Activated naive CD8-positive, alpha-beta T cell treated with anti-CD3 and anti-CD28 coated beads for 36 hours (primary cell): ENCODE data around the gene NYNRIN. TPM values are rescaled to one million over a fixed set of nuclear protein-coding genes. Genes with fewer than 3 reads are reported as not detected.
"Not testable (repeated sequence)": the region's sequence is repeated elsewhere in the genome, so short reads cannot be mapped to it uniquely, and the experiment has no call there.

Experiments used
- DNase-seq: peaks from one replicate; pipeline ENCODE4 v3.0.0; 2021
- H3K27ac Mint-ChIP-seq: one replicate; pipeline ENCODE4 v1.8.0; 2022; ENCODE audit warnings: mild to moderate bottlenecking, moderate library complexity, mixed read lengths
- H3K27me3 Mint-ChIP-seq: one replicate; pipeline ENCODE4 v1.8.0; 2022; ENCODE audit warnings: mild to moderate bottlenecking, mixed read lengths
- H3K36me3 Mint-ChIP-seq: one replicate; pipeline ENCODE4 v1.8.0; 2021; ENCODE audit warnings: mild to moderate bottlenecking, mixed read lengths
- H3K4me1 Mint-ChIP-seq: one replicate; pipeline ENCODE4 v1.8.0; 2021; ENCODE audit warnings: mixed read lengths
- H3K4me3 Mint-ChIP-seq: one replicate; pipeline ENCODE4 v1.8.0; 2022; ENCODE audit warnings: mild to moderate bottlenecking, moderate library complexity, mixed read lengths
- H3K9me3 Mint-ChIP-seq: one replicate; pipeline ENCODE4 v1.8.0; 2022; ENCODE audit warnings: mixed read lengths
- total RNA-seq, 2 experiments: library from RNA; stranded (reverse); gene quantifications; one replicate each; pipeline ENCODE4 v1.2.3, GENCODE V29; 2021

NYNRIN gene
- total RNA-seq, 2 experiments from 2014 or later: 0.08 to 0.10 TPM

DNA sequence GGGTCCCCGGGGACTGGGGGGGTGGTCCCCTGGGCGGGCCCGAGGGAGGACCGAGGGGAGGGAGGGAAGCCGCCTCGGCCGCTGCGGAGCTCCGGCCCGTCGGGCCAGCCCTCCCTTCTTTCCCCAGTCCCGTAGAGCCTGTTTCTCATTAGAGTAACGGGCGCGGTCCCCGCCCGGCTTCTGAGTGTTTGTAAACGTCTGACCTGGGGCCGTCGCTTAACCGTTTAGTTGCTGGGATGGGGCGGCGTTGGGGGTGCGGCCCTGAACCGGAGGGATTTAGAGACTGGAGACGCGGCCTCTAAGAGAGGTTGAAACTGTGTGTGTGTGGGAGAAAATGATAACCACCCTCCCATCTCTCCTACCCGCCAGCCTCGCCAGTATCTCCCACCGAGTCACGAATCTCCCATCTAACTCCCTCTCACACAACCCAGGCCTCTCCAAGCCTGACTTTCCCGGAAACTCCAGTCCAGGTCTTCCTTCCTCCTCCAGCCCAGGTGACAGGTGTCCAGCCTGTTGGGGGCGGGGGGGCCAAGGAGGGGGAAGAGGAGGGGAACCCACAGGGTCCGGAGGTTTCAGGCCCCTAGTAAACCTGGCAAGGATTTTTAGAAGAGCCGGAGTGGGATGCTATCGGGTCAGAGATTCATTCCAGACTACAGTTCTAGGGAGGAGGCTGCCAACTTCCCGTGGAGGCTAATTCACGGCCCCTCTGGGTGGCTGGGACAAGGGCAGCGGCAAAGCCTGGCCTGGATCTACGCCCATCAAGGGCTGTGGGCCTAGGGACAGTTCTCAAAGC, 31.9 kb upstream of the NYNRIN start:
- H3K27me3 Mint-ChIP-seq: peaks cover 54% of the 10 kb centered on the region
- no peaks in the 10 kb centered on the region for H3K36me3 Mint-ChIP-seq
- DNase-seq: peak; percentile 43
- H3K27ac Mint-ChIP-seq: no peak overlapping the region
- peaks cover 27% of the 10 kb centered on the region for H3K4me1 Mint-ChIP-seq
- peak overlapping the region; percentile 52 for H3K4me3 Mint-ChIP-seq
- no peaks in the 10 kb centered on the region for H3K9me3 Mint-ChIP-seq

DNA sequence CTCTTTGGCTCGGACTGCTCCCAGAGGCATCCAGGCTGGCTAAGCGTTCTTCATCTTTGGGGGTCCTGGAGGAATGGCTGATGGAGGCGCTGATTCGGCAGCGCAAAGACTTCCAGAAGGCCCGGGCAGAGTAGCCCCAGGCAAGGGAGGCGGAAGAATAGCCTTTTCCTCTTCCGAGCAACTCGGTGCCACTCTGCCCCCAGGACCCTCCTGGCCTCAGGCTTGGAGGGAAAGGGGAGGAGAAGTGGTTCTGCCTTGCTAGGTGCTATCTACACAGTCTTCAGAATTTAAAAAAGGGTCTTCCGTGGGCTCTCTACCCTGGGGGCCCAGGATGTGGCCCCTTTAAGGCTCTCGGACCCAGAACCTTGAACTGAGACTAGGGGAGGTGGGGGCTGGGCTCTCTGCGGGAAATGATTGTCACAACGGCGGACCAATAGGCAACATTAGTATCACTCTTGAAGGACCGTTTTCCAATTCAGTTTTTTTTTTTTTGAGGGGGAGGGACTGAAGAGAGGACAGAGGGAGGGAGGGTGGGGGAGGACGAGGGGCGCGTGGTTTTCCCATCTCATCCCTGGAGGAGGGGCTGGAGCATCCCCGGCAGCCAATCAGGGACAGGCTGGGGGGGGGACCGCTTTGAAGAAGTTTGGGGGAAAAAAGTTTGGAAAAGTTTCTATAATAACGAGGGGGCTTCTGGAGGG, 31.1 kb upstream of the NYNRIN start, which contains the start of gene NFATC4:
TSS of gene NFATC4 (plus strand) at position 671 of the 698 bp plus-strand sequence. CDS start 157 bp downstream, outside the sequence.
- no peak for DNase-seq
- peaks cover 50% of the 10 kb centered on the region for H3K27me3 Mint-ChIP-seq
- H3K4me3 Mint-ChIP-seq: peak within 1 kb of the TSS; percentile 53
- no peak within 1 kb of the TSS for H3K27ac Mint-ChIP-seq
- H3K9me3 Mint-ChIP-seq: no peaks in the 10 kb centered on the region
- H3K4me1 Mint-ChIP-seq: peaks cover 27% of the 10 kb centered on the region
- H3K36me3 Mint-ChIP-seq: no peaks in the 10 kb centered on the region

DNA sequence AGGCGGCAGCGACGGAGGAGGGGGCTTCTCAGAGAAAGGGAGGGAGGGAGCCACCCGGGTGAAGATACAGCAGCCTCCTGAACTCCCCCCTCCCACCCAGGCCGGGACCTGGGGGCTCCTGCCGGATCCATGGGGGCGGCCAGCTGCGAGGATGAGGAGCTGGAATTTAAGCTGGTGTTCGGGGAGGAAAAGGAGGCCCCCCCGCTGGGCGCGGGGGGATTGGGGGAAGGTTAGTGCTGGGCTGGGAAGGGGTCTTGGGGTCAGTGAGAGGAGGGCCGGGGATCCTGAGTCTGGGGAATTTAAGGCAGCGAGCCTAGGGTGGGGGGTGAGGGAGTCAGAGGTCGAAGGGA, 30.6 kb upstream of the NYNRIN start:
- DNase-seq: no peak
- H3K9me3 Mint-ChIP-seq: no peaks in the 10 kb centered on the region
- no peaks in the 10 kb centered on the region for H3K36me3 Mint-ChIP-seq
- peak overlapping the region; percentile 53 for H3K4me3 Mint-ChIP-seq
- peaks cover 27% of the 10 kb centered on the region for H3K4me1 Mint-ChIP-seq
- peaks cover 46% of the 10 kb centered on the region for H3K27me3 Mint-ChIP-seq
- no peak overlapping the region for H3K27ac Mint-ChIP-seq

DNA sequence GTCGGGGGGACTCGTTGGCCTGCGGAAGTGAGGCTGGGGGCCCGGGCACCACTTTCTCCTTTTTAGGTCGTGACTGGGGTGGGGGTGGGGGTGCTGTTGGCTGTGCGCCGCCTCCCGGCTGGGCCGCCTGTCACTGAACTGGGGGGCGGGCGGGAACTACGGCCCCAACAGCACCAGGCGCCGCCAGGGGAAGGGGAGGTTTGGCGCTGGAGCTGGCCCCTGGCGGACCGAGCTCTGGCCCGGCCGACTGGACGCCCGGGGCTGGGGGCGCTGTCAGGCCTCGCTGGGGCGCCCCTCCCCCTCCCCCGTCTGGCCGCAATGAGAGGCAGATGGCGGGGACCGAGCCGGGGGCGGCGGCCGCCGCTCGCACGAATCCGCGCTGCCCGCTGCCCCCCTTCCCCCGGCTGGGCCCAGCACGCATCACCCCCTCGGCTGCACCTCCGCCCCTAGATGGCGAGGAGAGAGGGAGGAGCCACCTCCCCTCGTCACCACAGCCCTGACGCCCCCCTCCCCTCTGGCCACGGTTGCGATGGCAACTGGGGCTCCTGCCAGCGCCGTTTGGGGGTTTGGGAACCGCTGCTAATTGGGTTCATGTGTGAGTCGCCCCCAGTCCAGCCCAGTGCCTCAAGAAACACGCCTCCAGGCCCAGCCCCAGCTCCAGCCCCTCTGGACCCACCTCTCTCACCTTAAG, 30.1 kb upstream of the NYNRIN start:
- DNase-seq: peak; percentile 56
- Mint-ChIP-seq H3K4me1 (peaks cover 27% of the 10 kb centered on the region), H3K36me3 (no peaks in the 10 kb centered on the region), H3K9me3 (no peaks in the 10 kb centered on the region), H3K27me3 (peaks cover 41% of the 10 kb centered on the region), H3K27ac (no peak overlapping the region), H3K4me3 (peak overlapping the region; percentile 53)

DNA sequence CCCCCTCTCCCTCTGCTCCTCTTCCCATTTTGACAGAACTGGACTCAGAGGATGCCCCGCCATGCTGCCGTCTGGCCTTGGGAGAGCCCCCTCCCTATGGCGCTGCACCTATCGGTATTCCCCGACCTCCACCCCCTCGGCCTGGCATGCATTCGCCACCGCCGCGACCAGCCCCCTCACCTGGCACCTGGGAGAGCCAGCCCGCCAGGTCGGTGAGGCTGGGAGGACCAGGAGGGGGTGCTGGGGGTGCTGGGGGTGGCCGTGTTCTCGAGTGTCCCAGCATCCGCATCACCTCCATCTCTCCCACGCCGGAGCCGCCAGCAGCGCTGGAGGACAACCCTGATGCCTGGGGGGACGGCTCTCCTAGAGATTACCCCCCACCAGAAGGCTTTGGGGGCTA, 29.3 kb upstream of the NYNRIN start:
- Mint-ChIP-seq H3K9me3 (no peaks in the 10 kb centered on the region), H3K4me1 (peaks cover 27% of the 10 kb centered on the region), H3K27ac (no peak overlapping the region), H3K27me3 (peaks cover 40% of the 10 kb centered on the region), H3K36me3 (no peaks in the 10 kb centered on the region), H3K4me3 (no peak overlapping the region)
- no peak for DNase-seq

DNA sequence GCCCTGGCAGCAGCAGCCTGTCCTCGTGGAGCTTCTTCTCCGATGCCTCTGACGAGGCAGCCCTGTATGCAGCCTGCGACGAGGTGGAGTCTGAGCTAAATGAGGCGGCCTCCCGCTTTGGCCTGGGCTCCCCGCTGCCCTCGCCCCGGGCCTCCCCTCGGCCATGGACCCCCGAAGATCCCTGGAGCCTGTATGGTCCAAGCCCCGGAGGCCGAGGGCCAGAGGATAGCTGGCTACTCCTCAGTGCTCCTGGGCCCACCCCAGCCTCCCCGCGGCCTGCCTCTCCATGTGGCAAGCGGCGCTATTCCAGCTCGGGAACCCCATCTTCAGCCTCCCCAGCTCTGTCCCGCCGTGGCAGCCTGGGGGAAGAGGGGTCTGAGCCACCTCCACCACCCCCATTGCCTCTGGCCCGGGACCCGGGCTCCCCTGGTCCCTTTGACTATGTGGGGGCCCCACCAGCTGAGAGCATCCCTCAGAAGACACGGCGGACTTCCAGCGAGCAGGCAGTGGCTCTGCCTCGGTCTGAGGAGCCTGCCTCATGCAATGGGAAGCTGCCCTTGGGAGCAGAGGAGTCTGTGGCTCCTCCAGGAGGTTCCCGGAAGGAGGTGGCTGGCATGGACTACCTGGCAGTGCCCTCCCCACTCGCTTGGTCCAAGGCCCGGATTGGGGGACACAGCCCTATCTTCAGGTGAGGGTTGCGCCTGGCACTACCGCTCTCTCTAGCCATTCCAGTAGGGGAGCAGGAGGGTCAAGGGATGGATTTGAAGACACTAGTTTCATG, 28.7 kb upstream of the NYNRIN start:
- no peak overlapping the region for H3K27ac Mint-ChIP-seq
- no peak overlapping the region for H3K4me3 Mint-ChIP-seq
- no peaks in the 10 kb centered on the region for H3K9me3 Mint-ChIP-seq
- DNase-seq: no peak
- no peaks in the 10 kb centered on the region for H3K36me3 Mint-ChIP-seq
- peaks cover 25% of the 10 kb centered on the region for H3K4me1 Mint-ChIP-seq
- H3K27me3 Mint-ChIP-seq: peaks cover 37% of the 10 kb centered on the region

DNA sequence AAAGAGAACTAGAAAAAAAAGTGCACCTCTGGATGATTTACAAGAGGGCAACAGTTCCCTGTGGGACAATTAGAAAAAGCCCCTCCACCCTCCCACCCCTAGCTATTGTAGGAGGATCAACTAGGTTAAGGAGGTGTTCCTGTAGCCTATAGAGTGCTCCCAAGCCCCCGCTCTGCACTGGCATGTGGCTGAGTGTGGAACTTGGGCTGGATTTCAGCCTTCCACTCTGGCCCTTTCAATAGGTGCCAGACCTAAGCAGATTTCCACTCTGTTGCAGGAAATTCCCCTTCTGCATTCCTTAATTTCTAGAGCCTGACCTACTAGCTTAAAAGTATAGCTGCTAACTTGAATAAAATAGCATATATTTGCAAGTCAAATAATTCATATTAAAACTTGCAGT, 28.1 kb upstream of the NYNRIN start:
- Mint-ChIP-seq H3K36me3 (no peaks in the 10 kb centered on the region), H3K4me3 (no peak overlapping the region), H3K9me3 (no peaks in the 10 kb centered on the region), H3K27ac (no peak overlapping the region), H3K4me1 (peaks cover 18% of the 10 kb centered on the region), H3K27me3 (peaks cover 34% of the 10 kb centered on the region)
- no peak for DNase-seq

DNA sequence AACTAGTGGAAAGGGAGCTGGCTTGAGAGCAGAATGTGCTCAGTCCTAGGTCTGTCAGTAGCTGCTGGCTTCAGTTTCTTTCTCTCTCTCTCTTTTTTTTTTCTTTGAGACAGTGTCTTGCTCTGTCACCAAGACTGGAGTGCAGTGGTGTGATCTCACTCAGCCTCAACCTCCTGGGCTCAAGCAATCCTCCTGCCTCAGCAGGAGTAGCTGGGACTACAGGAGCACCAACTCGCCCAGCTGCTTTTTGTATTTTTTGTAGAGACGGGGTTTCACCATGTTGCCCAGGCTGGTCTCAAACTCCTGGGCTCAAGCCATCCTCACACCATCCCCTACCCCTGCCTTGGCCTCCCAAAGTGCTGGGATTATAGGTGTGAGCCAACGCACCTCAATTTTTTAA, 27.2 kb upstream of the NYNRIN start:
- peaks cover 29% of the 10 kb centered on the region for H3K27me3 Mint-ChIP-seq
- DNase-seq, H3K27ac Mint-ChIP-seq, H3K4me3 Mint-ChIP-seq, H3K36me3 Mint-ChIP-seq, H3K9me3 Mint-ChIP-seq: not testable (repeated sequence)
- H3K4me1 Mint-ChIP-seq: peaks cover 15% of the 10 kb centered on the region

DNA sequence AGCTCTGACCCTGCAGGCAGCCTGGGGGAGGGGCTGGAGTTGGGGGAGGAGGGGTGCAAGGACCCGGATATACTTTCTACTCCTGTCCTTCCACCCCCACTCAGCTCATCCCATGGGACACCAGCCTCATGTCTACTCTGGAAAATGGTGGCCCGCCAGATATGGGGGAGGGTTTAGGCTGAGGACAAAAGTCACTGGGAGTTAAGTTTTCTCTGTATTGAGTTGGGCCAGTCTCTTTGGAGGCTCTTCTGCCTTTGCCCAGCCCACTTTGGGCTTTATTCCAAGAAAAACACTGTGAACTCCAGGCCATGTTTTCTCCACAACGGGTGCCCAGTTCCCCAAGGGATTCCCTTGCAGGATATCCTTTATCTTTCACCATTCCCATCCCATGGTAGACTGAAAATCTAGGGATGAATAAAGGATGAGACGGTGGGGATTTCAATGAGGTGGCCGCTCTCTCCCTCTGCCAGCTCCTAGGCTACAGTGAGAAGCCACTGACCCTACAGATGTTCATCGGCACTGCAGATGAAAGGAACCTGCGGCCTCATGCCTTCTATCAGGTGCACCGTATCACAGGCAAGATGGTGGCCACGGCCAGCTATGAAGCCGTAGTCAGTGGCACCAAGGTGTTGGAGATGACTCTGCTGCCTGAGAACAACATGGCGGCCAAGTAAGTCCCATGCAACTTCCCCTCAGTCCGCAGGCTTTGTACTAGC, 25.9 kb upstream of the NYNRIN start:
- Mint-ChIP-seq H3K4me3 (no peak overlapping the region), H3K27ac (no peak overlapping the region), H3K27me3 (peaks cover 16% of the 10 kb centered on the region), H3K9me3 (no peaks in the 10 kb centered on the region), H3K4me1 (peaks cover 4% of the 10 kb centered on the region), H3K36me3 (no peaks in the 10 kb centered on the region)
- DNase-seq: no peak

DNA sequence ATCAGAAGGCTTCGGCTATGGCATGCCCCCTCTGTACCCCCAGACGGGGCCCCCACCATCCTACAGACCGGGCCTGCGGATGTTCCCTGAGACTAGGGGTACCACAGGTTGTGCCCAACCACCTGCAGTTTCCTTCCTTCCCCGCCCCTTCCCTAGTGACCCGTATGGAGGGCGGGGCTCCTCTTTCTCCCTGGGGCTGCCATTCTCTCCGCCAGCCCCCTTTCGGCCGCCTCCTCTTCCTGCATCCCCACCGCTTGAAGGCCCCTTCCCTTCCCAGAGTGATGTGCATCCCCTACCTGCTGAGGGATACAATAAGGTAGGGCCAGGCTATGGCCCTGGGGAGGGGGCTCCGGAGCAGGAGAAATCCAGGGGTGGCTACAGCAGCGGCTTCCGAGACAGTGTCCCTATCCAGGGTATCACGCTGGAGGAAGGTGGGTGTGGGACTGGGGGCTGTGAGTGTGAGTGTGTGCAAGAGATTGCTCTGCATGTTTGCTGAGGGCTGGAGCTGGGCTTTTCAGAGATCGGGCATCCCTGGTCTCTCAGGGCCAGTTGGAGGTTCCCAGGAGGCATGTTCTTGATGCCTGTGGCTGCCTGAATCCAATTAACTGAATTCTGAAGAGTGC, 22.2 kb upstream of the NYNRIN start:
- no peaks in the 10 kb centered on the region for H3K9me3 Mint-ChIP-seq
- no peak overlapping the region for H3K27ac Mint-ChIP-seq
- H3K4me3 Mint-ChIP-seq: no peak overlapping the region
- peaks cover 4% of the 10 kb centered on the region for H3K27me3 Mint-ChIP-seq
- DNase-seq: no peak
- peaks cover 2% of the 10 kb centered on the region for H3K4me1 Mint-ChIP-seq
- H3K36me3 Mint-ChIP-seq: no peaks in the 10 kb centered on the region

DNA sequence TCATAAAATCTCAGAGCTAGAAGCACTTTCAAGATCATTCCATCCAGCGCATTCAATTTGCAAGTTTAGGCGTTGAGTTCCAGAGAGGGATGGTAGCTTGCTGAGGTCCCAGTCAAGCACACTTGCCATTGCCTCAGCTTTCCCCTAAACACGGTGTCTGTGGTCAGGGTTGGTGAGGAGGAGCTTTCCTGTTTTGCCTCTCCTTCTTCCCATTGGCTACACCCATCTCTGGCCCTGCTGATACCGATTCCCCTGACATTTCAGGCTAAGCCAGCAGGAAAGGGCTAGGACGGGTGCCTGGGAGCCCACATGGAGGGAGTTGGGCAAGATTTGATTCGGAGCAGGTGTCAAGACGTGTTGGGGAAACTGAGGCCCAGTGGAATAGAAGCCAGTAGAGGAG, 21.7 kb upstream of the NYNRIN start:
- Mint-ChIP-seq H3K36me3 (no peaks in the 10 kb centered on the region), H3K27me3 (peaks cover 4% of the 10 kb centered on the region), H3K9me3 (no peaks in the 10 kb centered on the region), H3K27ac (no peak overlapping the region), H3K4me3 (no peak overlapping the region), H3K4me1 (peaks cover 3% of the 10 kb centered on the region)
- no peak for DNase-seq

DNA sequence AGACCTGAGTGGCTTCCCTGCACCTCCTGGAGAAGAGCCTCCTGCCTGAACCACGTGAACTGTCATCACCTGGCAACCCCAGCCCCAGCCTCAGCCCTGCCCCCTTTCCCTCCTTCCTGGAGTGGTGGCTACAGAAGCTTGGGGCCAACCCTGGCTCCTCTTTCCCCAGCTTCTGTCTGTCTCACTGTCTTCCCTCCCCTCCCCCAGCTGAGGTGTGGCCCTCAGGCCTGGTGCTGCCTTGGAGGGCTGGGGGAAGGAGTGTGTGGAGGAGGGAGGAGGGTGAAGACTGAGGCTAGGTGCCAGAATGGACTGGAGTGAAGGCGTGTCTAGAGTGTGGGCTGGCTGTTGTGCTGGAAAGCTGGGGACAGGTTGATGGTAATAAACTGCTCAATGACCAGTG, 21.1 kb upstream of the NYNRIN start:
- H3K9me3 Mint-ChIP-seq: no peaks in the 10 kb centered on the region
- DNase-seq: no peak
- H3K27ac Mint-ChIP-seq: no peak overlapping the region
- no peak overlapping the region for H3K4me3 Mint-ChIP-seq
- H3K4me1 Mint-ChIP-seq: peaks cover 3% of the 10 kb centered on the region
- H3K36me3 Mint-ChIP-seq: no peaks in the 10 kb centered on the region
- H3K27me3 Mint-ChIP-seq: peaks cover 4% of the 10 kb centered on the region

DNA sequence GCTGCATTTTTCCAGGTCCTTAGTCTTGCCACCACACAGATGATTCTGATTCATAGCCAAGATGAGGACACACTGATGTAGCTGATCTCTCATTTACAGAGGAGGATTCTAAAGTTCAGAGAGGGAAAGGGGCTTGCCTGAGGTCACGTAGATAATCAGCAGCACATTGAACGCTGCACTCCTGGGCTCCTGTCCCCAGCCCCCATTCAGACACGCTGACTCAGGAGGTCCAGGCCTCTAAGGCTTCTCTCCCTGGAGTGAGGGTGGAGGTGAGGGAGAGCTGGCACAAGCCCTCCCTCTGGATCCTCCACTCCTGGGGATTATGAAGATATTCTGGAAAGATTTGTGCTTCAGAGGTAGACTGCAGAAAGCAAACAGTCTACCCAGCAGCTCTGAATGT, 20.5 kb upstream of the NYNRIN start:
- H3K4me3 Mint-ChIP-seq: no peak overlapping the region

More for the DNA sequence above, 20.5 kb upstream of the NYNRIN start:
- Mint-ChIP-seq H3K36me3 (no peaks in the 10 kb centered on the region), H3K4me1 (peaks cover 3% of the 10 kb centered on the region), H3K27ac (no peak overlapping the region), H3K27me3 (peaks cover 4% of the 10 kb centered on the region), H3K9me3 (no peaks in the 10 kb centered on the region)
- no peak for DNase-seq
